AG08395 (cell line): ENCODE data around the gene GPBP1L1.
A peak's percentile ranks its signal among the peaks of the same experiment; 100 is the strongest.
"Not testable (repeated sequence)": the region's sequence is repeated elsewhere in the genome, so short reads cannot be mapped to it uniquely, and the experiment has no call there.

Experiments
- DNase-seq: peaks from one replicate; pipeline ENCODE4 v3.0.0; 2012; ENCODE audit warnings: mixed read lengths, low spot score

GPBP1L1 gene

GRCh38 chr1:45682942-45683341, 3.4 kb downstream of the GPBP1L1 start:
- DNase-seq: no peak

GRCh38 chr1:45679123-45679522, 7.2 kb downstream of the GPBP1L1 start:
- peak; percentile 26 for DNase-seq

DNA sequence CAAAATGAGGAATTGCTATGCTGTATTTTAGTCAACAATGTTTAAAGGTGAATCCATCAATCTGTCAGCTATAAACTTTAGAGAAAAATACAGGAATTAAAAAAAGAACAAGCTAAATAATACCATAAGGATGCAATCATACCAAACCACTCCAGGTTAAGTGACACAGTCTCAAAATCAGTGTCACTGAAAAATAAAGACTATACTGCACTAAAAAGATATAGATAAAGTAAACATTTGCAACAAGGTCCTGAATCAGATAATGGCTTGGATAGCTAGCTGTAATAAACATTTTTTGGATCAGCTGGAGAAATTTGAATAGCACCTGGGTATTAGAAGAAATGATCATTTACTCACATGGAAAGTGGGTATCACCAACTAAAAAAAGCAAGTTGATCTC, 7.8 kb downstream of the GPBP1L1 start:
- no peak for DNase-seq

GRCh38 chr1:45677751-45678245, 8.5 kb downstream of the GPBP1L1 start:
- DNase-seq: no peak

- not testable (repeated sequence) for DNase-seq
These were observed 9.8 kb downstream of the GPBP1L1 start for GRCh38 chr1:45676553-45676952.

DNA sequence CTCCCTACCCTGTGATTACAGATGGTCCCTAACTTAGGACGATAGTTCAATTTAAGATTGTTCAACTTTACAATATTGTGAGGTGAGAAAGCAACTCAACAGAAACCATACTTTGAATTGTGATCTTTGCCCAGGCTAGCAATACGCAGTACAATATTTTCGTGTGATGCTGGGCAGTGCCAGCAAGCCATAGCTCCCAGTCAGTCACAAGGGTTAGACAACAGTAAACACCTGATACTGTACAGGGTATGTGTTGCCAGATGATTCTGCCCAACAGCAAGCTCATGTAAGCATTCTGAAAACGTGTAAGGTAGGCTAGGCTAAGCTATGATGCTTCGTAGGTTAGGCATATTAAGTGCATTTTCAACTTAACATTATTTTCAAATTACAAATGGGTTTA, 11.9 kb downstream of the GPBP1L1 start:
- DNase-seq: no peak

GRCh38 chr1:45673956-45674355, 12.4 kb downstream of the GPBP1L1 start:
- no peak for DNase-seq

DNA sequence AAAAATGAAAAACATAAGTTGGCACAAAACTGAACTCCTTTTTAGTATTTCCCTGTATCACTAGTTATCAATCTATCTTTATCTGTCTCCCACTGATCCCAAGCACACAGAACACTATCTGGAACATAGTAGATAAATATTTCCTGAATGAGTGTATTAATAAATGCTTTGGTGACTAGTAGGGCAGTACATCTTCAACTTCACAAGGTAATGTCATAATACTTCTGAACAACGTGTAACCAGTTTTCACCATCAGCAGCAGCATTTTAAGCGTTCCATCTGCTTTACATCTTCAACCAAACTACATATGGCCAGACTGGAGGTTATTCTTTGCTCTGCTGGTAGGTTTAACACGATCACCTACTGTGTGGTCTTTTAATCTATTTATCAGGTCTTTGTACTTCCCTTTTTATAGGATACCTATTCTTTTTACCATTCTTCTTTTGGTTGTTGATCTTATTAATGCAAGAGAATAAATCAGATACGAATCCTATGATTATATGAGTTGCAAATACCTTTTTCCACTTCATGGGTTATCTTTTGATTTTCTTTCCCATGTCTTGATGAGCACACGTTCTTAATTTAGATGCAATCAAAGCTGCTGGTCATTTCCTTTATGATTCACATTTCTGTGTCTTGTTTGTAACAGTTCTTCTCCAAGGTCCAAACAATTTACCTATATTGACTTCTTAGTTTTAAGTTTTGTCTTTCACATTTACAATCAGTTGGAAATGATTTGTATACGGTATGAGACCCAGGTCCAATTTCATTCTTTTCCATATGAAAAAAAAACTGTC, 16.3 kb downstream of the GPBP1L1 start:
- peak; percentile 11 for DNase-seq

DNA sequence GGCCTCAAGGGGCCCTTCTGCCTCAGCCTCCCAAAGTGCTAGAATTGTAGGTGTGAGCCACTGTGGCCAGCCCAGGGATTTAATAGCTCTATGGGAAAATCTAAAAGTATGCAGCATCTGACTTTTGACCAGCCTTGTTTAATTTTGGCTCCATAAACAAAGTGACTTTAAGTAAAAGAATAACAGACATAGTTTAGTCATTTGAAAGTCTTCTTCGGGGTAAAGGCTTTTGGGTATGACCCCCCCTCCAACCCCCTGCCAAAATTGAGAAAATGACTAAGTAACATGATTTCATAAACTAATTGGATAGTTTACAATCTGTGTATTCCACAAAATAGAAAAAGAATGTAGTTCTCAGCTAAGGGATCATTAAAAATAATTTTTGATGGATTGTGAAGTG, 17.0 kb downstream of the GPBP1L1 start:
- DNase-seq: peak; percentile 10

DNA sequence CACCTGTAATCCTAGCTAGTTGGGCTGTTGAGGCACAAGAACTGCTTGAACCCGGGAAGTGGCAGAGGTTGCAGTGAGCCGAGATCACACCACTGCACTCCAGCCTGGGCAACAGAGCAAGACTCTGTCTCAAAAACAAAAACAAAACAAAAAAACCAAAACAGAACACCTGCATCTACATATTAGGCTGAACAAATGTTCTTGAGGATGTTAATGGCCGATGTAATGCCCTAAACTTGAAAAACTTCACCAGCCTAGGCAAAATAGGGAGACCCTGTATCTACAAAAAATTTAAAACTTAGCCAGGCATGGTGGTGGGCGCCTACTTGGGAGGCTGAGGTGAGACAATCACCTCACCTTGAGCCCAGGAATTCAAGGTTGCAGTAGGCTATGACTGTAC, 17.8 kb downstream of the GPBP1L1 start:
- no peak for DNase-seq

DNA sequence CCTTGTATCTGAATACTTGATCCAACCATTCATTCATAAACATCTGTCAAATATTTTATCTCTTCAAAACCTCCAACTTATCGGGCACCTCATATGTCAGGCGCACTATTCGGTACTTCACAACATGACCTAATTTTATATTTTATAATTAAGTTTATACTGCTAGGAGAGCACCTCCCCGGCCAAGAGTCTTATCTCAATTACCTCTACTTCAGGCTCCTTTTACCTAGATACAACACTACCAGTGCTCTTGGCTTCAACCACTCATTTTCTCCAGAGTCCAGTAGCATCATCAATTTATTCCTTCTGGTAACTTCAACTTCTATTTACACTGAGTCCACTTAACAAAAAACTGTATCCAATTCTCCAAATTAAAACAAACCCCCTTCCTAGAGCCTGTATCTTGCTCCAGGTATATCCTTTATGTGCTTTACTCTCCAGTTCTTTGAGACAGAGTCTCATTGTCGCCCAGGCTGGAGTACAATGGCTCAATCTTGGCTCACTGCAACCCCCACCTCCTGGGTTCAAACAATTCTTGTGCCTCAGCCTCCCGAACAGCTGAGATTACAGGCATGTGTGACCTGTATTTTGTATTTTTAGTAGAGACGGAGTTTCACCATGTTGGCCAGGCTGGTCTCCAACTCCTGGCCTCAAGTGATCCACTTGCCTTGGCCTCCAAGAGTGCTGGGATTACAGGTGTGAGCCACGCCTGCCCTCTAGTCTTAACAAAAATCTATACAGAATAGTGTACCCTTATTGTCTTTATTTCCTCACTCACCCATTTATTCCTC, 18.8 kb downstream of the GPBP1L1 start:
- no peak for DNase-seq

DNA sequence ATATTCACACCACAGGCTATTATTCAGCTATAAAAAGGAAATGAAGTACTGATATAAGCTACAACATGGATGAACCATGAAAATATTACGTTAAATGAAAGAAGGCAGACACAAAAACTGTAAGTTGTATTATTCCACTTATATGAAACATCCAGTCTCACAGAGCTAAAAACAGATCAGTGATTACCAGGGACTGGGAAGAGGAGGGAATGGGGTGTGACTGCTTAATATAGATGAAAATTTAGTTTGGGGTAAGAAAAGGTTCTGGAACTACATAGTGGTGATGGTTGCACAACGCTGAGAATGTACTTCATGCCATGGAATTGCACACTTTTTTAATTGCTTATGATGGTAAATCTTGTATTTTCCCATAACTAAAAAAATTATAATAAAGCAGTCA, 19.5 kb downstream of the GPBP1L1 start:
- DNase-seq: no peak

DNA sequence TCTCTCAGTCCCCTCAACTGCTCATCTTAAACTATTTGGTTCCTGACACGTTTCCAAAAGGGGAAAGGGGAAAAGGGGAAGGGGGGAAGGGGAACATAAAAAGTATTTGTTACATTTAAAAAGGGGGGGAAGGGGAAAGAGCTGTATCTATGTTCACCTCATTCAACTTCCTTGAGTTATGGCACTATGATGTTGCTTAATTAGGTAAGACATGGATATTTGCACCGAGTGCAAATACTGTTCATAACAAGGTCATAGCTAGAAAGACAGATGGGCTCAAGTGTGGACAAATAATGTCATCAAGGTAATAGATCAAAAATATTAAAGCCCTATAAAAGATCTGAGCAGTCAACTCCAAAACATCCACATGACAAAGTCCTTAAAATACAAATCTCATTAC, 26.0 kb downstream of the GPBP1L1 start:
- no peak for DNase-seq

GRCh38 chr1:45659222-45659621, 27.1 kb downstream of the GPBP1L1 start:
- no peak for DNase-seq

GRCh38 chr1:45658171-45658570, 28.2 kb downstream of the GPBP1L1 start:
- DNase-seq: no peak

- DNase-seq: no peak
These were observed 29.6 kb downstream of the GPBP1L1 start for GRCh38 chr1:45656573-45657226.

DNA sequence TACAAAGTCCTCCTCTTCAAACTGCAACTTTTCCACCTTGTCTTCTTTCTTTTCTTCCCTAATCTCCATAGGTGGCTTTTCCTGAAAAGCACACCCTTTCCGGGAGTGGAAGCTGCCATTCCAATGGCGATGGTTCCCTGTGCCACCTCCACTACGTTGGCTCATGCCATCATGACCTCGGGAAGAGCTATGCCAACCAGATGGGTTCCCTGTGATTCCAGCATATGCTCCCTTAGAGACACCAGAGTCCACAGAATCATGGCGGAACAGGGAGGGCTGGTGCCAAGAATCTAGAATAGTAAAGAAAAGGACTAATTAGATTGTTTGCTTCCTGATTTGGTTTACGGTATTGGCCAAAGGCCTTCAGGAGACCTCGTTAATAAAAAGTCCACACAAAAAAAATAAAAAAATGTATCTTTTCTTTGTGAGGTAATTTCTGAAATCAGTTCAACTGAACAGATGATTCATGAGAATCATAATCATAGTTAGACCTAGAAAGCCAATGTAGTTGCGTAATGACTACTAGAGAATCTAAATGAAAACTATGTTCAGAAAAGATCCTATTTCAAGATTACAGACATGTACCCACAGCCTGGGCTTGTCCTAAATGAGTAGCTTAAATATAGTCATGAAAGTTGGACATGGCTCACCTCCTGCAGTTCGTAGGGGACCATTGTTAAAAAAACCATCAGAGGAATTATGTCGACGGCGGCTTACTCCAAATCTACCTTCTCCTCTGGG, 31.6 kb downstream of the GPBP1L1 start:
- DNase-seq: no peak

DNA sequence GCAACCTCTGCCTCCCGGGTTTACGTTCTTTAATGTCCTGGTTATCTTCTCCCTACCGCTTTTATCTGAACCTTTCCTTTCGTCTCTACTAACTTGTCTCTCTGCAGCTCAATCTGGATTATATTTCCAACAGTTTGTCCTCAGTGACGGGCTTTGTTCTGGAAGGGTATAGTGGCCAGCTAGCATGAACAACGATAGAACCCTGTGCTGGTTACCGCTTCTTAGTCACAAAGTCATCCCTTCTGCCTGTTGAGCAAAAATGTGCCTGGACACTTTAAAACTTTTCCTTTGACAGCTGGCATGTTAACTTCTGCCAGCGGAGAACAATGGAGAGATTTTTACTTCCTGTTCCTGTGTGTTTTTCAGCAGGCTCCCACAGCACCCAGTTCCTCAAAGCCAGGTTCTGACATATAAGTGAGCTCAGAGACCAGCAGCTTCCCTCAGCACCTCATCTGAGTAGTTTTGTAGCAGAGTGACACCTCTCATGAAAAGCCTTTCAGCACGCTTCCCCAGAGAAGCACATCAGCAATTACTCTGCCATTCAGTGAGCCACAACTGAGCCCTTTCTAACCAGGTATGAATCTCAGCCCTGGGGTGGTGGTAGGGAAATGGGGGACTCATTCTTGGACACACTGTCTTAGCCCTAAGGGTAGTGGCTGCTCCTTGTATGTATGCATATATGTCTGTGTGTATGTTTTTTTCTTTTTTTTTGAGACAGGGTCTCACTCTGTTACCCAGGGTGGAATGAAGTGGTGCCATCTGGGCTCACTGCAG, 38.9 kb downstream of the GPBP1L1 start:
- no peak for DNase-seq

DNA sequence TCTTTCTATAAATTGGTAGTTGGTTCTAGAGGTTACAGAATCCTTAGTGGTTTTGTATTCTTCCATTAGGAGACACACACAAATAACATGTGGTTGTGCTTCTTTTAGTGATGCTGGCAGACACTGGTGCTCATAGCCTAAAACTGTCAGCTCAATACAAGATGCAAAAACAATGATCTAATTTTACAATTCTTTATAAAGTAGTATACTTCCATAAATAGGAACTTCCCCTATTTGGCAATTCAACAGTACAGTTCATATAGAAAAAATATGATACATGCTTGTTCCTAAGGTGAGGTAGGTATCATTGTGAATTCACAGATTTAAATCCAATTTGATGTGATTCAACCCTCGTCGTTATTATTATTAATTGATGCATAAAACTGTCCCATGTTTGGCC, 41.7 kb downstream of the GPBP1L1 start:
- DNase-seq: no peak

- DNase-seq: no peak
These were observed 42.4 kb downstream of the GPBP1L1 start for GRCh38 chr1:45643978-45644377.

GRCh38 chr1:45643321-45643720, 43.0 kb downstream of the GPBP1L1 start:
- DNase-seq: no peak
